ENCODE results near the gene NCMAP.
"Not testable (repeated sequence)": the region's sequence is repeated elsewhere in the genome, so short reads cannot be mapped to it uniquely, and the experiment has no call there.

The NCMAP gene

GRCh38 chr1:24544239-24544638 is 11.6 kb upstream of the NCMAP start:
- no peak for DNase-seq

GRCh38 chr1:24545662-24546061 is 10.2 kb upstream of the NCMAP start:
- no peak for DNase-seq

DNA sequence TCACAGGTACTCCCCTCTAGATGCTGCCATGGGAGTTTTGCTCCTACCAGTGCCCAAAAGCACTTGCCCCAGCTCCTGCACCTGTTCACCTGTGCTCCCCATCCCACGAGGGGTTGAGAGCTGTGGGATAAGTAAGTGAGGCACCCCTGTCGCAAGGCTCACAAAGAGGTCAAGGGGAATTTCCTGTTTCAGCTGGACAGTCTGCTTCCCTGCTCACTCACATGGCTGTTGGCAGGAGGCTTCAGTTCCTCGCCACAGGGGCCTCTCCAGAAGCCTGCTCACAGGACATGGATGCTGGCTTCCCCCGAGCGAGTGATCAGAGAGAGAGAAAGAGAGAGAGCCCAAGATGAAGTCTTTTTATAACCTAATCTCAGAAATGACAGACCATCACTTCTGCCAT is 8.7 kb upstream of the NCMAP start:
- no peak for DNase-seq

DNA sequence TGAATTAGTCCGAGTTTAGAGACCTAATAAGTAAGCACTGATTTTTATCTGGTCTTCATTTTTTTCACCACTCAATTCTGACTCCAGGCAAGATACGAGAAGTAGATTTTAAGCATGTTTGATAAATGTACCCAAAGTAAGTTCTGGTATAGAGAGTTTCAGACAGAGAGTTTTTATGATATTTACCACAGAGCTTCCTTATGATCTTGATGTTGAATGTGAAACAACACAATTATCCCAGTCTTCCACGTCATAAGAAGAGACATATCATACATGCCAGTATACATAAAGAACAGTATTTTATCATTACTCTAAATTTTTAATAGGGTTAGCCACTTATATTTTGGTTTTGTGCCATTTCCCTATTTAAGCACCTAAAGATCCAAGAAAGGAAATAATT is 7.8 kb upstream of the NCMAP start:
- no peak for DNase-seq

DNA sequence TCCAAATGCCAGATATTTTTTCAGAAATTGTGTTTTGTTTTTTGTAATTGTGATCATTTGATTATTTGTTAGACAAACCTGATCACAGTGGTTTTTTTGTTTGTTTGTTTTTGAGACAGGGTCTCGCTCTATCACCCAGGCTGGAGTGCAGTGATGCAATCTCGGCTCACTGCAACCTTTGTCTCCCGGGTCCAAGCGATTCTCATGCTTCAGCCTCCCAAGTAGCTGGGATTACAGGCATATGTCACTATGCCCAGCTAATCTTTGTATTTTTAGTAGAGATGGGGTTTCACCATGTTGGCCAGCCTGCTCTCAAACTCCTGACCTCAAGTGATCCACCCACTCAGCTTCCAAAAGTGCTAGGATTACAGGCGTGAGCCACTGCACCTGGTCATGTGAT is 6.7 kb upstream of the NCMAP start:
- not testable (repeated sequence) for DNase-seq

DNA sequence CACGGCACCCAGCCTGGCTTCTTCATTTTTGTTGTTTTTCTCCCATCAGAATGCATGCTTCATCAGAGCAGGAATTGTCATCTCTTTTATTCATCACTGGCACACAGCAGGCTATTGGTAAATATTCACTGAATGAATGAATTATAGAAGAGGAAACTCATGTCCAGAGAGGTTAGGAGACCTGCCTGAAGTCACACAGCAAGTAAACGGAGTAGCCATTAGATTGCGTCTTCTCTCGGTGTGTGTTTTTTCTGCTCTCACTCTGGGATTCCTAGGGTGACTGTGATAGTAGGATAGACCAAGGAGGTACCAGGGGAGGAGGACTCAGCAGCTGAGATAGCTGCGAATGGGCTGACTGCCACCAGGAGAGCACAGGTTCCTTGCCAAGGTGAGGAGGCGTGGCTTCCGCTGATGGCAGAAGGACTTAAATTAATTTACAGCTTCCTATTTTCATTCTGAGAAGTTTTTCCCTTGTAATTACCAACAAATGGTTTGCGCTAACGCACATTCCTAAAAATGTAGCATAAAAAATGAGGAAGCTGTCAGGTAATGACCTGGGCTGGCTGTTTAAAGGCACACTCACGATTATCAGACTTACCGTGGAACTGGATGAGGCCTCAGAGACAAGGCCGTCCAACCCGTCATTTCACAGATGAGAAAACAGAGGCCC is 4.5 kb upstream of the NCMAP start:
- no peak for DNase-seq

DNA sequence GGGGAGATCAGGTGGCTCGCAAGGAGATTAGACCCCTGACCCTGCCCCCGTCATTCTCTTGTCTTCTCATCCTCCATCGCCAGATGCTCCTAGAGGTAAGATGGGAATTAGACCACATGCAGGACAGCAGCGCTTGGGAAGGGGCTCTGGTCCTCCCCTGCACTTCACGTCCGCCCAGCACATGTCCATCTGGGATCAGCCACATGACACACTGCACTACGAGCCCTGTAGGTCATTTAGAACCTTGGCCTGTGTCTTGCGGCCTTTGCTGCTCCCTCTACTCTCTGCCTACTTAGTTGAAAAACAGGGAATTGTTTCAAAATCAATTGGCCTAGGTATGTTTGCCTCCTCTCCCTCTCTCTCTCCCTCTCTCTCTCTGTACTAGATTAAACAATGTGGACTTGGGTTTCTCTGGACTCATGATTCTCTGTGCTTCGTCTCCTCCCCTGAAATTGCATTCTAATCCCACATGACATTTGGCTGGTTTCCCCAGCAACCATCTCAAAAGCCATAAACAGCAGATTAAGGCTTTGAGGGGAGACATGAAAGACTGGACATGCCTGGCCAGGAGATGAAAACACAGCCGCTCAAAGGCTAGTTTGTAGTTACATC is 3.8 kb upstream of the NCMAP start:
- no peak for DNase-seq

DNA sequence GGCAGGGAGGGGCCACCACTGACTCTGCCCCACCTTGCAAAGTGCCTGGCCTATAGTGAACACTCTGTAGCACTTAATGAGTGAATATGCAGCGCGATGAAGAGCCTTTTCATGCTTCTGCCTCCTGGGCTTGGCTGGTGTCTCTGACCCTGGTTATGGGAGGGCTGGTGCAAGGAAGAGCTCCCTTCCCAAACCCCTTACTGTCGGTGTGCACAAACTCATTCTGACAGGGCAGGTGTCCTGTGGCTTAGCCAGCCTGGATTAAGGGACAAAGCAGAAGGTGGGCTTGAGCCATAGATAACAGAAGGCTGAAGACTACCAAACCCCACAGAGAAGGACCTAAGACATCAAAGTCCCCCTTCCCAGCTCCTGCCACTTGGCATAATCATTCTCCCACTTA is 2.0 kb upstream of the NCMAP start:
- DNase-seq, result no peak

DNA sequence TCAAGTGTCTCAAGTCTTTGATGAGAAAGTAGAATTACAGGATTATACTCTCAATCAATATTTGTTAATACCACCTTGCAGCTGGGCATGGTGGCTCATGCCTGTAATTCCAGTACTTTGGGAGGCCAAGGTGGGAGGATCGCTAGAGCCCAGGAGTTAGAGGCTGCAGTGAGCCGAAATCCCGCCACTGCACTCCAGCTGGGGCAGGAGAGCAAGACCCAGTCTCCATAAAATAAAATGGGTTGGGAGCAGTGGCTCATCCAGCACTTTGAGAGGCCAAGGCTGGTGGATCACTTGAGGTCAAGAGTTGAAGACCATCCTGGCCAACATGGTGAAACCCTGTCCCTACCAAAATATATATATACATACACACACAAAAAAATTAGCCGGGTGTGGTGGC is 1.2 kb upstream of the NCMAP start:
- no peak for DNase-seq

GRCh38 chr1:24556414-24556795 is 518 bp downstream of the NCMAP start:
- no peak for DNase-seq

DNA sequence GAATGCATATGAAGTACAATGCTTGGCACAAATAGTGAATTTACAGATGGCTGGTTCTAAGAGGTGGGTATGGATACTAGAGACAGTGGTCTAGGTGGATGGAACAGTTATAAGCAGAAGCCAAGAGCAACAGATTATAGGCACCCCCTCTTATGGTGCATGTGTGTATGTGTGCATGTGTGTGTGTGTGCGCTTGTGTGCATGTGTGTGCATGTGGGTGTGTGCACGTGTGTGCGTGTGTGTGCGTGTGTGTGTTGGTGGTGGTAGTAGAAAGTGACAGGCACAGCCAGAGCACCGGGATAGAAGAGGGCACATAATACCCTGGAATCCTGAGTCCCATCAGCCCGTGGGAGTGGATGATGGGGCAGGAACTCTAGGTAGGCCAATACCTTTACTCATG is 1.3 kb downstream of the NCMAP start:
- no peak for DNase-seq

DNA sequence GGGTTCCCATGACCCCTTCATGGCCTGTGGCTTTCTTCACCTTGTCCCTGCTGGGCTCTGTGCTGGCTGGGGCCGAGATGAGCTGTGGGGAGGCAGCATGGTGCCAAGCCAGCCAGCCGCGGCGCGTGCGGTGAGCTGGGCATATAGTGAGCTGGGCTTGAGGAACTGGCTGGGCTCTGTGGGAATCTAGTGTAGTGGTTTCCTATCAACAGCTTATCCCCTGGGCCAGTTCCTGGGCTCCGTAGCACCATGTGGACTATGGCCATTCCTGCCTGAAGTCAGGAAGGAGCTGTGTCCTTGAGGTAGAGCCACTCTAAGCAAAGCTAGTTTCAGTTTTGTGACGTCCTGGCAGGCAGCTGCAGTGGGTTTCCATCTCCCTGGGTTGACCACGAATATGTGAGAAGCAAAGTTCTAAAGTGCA is 1.8 kb downstream of the NCMAP start:
- no peak for DNase-seq

- no peak for DNase-seq
Observed at GRCh38 chr1:24558455-24558854, 2.6 kb downstream of the NCMAP start.

- DNase-seq, result no peak
Observed at GRCh38 chr1:24558902-24559791, 3.3 kb downstream of the NCMAP start.

- DNase-seq, result no peak
Observed at GRCh38 chr1:24560361-24560760, 4.5 kb downstream of the NCMAP start.

DNA sequence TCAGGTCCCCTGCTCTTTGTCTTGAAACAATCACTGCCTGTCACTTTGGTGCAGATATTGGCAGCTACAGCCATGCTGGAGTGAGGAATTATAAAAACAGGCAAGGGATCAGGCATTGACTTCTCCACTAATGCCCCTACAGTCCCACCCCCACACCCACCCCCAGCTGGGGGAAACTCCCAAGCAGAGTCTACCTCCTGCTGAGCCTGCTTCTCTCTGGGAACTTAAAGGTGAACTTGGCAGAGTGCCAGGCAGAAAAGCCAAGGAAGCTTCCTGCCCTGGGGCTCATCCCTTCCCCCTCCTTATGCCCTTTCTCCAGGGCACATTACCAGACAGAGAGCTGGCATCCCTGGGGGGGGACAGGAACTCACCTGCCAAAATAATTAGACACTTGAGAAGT is 6.7 kb downstream of the NCMAP start:
- no peak for DNase-seq

GRCh38 chr1:24564695-24565094 is 8.8 kb downstream of the NCMAP start:
- DNase-seq, result no peak

DNA sequence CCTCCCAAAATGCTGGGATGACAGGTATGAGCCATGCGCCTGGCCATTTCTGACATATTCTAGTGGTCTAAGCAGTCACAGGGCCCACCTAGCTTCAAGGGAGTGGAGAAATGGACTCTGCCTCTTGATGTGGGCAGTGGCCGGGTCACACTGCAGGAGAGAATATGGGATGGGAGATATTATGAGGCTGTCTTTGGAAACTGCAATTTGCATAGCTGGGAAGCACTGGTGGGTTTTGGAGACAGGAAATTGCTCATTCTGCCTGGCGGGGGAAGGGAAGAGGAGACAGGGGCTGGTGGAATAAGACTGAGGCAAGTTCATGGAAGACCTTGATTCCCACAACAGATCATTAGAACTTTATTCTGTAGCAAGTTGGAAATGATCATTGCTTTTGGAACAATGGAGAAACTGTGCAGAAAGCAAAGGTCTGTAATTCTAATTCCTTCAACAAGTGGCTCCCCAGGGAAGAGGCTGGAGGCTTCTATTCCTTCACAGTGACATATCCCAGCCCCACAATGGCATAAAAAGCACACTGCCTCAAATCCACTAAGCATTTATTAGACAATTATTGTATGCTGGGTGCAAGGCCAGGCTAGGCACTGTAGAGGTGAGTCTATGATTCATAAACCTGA is 10.5 kb downstream of the NCMAP start:
- no peak for DNase-seq

DNA sequence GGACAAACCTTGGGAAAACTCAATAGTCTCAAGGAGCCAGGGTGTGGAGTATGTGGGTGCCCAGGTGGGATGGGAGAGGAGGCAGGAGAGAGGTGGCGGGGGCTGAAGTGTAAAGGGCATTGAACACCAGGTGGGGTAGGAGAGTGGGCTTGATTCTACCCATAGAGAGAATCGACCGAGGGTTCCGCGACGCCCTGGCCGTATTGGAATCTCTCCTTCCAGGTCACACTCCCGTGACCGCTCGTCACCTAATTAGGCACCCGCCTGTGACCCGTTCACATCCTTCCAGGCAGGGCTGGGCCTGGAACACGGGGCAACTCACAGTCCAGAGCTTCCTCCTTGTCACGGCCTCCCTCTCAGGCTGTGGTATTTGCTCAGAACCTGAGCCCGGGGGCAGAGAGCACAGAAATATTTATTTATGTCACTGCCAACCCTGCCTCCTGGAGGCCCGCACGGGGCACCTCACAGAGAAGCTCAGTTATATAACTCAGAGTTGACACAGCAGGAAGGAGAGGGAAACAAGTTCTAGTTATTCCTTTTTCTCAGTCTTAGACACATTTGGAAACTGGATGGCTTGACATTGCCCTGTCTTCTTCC is 12.0 kb downstream of the NCMAP start:
- no peak for DNase-seq

DNA sequence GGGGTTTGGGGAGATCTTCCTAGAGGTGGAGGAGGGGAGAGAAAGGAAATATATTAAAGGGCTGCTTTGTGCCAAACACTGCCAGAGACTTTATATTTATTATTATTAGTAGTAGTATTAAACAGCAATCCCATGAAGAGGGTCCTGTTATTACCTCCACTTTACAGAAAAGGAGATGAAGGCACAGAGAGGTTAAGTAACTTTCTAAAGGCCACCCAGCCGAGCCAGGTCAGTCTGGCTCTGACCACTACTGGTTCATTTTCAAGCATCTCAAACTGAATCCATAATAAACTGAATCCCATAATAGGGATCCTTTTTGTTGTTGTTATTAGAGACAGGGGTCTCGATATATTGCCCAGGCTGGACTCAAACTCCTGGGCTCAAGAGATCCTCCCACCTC is 12.6 kb downstream of the NCMAP start:
- no peak for DNase-seq

- DNase-seq, result no peak
Observed at GRCh38 chr1:24570265-24571125, 14.6 kb downstream of the NCMAP start.

GRCh38 chr1:24572301-24572700 is 16.4 kb downstream of the NCMAP start:
- DNase-seq, result no peak

Measured in CD4-positive, alpha-beta T cell treated with Interleukin-17A for 1 hour (primary cell).